ENCODE results near the gene ACOX1.

Gene ACOX1

DNA sequence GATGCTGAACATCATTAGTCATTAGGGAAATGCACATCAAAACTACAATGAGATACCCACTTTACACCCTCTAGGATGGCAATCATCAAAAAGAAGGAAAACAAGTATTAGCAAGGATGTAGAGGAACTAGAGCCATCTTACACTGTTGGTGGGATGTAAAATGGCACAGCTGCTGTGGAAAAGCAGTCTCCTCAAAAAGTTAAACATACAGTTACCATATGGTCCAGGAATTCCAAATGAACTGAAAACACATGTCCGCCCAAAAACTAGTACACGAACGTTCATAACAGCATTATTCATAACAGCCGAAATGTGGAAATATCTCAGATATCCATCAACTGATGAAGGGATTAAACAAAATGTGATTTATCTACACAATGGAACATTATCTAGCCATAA lies 45.2 kb downstream of the ACOX1 start:
- no peak for DNase-seq (ENCODE audit: low read depth)

DNA sequence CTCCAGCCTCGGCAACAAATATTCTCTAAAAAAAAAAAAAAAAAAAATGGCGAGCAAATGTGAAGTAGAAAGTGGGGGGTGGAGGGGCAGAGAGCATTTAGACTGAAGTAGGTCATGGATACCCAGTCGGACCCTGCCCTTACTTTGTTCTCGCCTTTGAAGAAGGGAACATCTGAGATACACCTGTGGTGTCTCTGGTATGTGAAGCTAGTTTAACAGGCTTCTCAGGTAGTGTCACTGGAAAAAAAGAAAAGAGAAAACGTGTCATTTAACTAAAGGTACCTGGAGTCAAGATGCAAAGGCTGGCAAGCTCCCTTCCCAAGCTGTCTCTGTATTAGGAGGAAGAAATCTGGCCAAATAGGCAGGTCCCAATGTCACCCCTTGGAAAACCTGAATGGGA lies 46.1 kb downstream of the ACOX1 start:
- DNase-seq (ENCODE audit: low read depth) = no peak

DNA sequence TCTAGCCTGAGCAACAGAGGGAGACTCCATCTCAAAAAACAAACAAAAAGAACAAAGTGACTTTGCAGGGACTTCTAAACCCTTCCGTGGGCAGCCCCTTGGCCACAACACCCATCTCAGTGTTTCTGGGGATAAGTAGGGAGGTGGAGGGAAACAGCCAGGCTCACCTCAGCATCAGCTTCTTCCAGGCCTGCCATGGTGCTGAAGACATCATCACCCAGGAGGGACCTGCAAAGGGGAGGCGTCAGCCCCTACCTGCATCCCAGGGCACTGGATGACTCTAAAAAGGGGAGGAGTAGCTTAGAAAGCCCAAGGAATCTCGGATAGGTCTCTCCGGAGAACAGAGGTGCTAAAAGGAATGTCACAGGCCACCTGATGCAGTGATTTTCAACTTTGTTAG lies 47.9 kb downstream of the ACOX1 start:
- DNase-seq (ENCODE audit: low read depth) = no peak

DNA sequence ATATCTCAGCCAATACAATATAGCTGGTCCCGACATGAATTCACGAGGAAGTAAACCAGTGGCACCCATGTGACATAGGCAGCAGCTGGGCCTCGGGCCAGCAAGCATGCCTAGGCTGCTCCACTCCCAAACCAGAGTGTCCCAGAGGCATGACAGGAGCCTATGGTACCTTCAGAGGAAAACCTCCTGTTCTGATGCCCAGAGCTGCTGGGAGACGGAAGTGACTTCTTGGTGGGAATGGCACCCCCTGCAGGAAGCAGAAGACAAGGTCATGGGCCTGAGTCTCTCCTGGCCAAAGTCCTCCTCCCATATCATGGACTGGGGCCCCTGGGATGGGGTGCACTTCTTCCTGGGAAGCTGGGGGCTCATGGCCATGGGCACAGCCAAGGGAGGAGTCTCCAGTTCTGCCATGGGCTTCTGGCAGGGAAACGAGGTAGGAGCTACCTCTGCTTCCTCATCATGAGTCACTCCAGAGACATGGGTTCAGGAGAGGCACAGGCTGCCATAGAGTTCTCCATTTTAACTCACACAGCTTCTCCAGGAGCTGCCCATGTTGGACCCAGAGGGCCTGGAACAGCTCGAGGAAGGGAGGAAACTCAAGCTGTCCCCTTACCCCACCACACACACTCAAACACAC lies 51.6 kb downstream of the ACOX1 start:
- DNase-seq (ENCODE audit: low read depth) = no peak

DNA sequence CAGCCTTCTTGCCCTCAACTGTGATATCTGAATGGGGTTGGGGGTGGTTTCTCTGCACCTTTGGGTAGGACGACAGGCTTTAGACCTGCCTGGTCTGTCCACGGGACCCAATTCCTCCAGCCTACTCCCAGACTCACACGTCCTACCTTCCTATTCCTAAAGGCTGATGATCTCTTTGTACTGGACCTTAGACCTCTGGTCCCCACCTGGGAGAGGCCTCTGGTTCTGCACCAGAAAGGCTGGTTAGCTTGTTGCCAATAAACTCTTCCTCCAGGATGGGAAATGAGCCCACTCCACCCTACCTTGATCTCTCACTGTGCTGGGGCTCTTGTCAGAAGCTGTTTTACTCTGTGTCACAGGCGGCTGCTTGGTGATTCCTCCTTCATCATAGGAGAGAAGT lies 52.5 kb downstream of the ACOX1 start:
- DNase-seq (ENCODE audit: low read depth) = no peak

DNA sequence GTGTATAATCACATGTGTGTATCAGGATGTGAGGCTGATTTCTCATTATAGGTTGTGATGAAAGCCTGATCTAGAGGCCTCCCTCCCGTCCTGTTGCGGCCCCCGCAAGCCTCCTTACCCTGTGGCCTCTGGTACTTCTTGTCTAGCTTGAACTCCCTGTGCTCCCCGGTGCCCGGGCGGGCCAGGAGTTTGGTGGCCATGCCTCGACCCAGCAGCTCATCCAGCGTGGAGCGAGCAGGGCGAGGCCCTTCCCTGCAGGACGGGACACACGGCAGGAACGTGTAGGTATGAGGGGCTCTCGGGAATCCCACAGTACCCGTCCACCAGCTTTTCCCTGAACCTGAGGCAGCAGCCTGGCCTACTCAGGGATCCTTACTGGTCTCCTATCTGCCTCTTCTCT lies 53.1 kb downstream of the ACOX1 start:
- DNase-seq (ENCODE audit: low read depth) = no peak

DNA sequence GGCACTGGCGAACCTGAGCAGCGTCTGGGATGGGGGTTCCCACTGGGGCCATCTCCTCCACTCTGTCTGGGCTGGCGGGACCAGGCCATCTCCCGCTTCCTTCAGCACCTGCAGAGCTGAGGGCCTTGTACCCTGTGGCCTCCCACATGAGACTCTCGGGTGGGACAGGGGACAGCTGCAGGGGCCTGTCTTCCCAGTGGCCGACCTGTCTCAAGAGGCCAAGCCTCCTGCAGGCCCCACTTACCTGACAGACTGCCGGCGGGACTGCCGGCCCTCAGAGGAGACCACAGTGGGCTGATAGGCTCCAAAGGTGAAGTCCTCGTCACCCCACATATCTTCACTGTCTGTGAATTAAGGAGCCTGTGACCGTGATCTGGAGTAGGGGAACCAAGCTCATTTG lies 53.9 kb downstream of the ACOX1 start:
- DNase-seq (ENCODE audit: low read depth) = no peak

DNA sequence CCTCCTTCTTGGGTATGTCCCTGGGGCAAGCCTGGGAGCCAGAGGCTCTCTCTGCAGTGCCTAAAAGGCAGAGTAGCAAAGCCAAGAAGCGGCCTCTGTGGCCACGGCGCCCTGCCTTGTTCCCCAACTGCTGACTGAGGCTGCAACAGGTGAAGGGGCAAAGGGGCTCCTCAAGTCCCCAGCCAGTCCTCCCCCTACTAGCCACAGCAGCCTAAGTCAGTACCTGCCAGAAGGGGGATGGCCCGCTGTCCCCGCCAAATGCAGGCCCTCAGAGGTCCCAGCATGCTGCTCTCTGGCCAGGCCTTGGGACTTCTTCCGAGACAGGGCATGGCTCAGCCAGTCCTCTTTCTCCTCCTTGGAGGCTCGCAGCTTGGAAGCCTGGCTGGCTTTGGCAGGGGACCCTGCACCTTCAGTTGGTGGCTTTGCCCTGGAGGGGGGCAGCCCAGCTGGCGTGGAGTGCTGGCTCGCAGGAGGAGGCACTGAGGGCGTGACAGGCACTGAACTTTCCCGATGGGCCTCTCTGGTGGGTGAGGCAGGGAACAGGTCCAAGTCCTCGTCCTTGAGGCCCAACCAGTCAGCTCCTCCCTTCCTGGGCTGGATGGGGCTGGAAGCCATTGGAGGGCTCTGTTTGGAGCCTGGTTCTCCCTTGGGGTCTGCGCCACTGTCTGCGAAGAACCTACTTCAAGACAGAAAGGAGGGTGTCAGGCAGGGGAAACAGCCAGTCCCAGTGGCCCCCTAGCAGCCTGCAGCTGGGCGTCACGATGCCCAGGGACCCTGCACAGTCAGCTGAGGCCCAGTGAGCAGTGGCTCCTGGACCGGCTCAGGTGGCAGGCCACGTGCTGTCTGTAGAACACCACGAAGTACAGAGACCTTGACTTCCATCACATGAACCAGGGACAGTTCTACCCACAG lies 55.7 kb downstream of the ACOX1 start:
- DNase-seq (ENCODE audit: low read depth) = no peak

DNA sequence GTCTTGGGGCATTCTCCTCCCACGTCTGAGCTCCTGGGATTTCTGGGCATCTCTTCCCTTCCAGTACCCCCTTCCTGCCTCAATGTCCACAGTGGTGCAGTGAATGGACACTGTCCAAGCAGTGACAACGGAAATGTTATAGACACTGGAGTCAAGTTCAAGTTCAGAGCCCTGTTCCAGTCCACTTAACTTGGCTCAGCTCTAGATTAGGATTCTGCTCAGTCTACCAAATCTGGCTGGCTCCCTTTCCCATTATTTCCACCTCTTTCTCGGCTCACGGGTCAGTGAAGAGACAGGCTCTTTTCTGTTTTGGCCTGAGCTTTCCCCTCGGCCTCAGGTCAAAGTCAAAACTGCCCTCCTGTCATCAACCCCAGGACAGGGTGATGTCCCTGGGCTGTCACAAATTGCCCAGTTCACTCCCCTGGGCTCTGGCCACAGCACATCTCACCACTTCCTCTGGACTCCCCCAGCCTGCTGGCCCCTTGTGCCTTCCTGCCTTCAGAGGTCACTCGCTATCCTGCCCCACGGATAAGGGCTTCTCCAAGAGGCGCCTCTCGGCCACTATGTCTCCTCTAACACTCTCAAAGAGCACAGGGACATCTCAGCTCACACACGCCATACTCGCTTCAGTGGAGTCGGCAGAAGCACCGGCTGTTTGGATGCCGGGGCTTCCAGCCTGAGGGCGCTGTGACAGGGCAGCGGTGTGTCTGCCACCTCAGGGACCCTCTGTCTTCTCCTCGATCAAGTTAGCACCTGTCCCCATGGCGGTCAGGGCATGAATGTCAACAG lies 56.6 kb downstream of the ACOX1 start:
- DNase-seq (ENCODE audit: low read depth) = no peak

DNA sequence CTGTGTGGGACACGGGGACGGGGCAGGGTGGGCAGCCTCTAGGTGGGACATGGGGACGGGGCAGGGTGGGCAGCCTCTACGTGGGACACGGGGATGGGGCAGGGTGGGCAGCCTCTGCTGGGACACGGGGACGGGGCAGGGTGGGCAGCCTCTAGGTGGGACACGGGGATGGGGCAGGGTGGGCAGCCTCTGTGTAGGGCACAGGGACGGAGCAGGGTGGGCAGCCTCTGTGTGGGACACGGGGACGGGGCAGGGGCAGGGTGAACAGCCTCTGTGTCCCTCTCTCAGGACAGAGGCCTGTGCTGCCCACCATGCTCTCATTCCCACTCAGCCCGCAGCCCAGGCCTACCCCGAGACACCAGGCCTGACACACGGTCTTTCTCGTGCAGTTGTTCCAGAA lies 57.4 kb downstream of the ACOX1 start:
- no peak for DNase-seq (ENCODE audit: low read depth)

DNA sequence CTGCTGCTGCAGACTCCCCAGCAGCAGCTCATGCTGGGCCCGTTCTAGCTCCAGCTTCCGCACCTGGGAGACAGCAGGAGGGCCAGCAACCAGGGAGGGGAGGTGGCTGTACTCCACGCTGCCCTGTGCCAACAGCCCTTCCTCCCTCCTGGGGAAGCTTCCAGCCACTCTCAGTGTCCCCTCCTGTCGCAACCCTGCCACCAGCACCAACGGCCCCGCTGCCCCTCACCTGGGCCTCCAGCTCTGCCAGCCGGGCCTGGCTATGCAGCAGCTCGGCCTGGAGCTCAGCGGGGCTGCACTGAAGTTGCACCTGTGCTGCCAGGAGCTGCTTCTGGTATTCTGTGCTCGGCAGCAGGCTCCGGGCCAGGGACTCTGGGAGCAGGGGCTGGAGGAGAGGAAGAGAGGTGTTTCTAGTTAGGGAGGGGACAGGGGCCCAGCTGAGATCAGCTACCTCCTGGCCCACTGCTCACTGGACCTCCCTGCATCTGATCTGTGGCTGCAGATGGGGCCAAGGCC lies 58.9 kb downstream of the ACOX1 start:
- DNase-seq (ENCODE audit: low read depth) = no peak

DNA sequence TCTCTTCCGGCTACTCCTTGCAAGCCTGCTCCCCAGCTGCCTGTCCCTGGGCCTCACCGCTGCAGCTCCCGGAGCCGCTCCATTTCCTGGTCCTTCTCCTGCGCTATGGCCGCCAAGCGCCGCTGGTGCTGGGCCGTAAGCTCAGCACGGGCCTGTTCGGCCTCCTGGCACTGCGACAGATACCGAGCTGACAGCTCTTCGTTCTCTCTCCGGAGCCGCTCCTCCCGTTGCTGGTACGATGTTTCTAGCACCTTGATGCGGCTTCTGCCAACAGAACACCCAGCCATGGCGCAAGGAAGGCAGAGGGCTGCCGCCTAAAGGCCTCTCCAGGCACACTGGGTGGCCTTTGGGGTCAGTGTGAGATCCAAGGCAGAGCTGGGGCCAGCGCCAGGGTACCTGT lies 59.4 kb downstream of the ACOX1 start:
- DNase-seq (ENCODE audit: low read depth) = no peak

DNA sequence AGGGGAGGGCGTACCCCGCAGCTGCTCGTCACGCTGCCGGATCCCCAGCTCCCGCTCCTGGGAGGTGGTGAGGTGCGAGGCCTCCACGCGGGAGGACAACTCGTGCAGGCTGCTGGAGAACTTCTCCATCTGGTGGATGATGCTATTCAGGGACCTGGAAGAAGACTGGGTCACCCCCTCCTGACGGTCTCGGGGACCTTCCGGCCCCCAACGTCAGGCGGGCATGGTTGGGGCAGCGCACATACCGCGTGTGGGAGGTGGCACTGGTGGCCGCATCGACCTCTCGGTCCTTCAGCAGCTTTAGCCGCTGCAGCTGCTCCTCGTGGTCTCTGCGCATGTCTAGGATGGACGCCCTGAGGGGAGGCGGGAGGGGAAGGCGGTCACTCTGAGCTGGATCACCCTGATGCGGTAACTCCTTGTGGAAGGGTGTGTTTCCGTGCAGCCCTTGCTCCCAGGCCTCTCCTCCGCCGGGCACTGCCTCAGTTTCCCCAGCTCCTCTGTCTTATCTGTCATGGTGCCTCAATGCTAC lies 61.0 kb downstream of the ACOX1 start:
- DNase-seq (ENCODE audit: low read depth) = no peak

DNA sequence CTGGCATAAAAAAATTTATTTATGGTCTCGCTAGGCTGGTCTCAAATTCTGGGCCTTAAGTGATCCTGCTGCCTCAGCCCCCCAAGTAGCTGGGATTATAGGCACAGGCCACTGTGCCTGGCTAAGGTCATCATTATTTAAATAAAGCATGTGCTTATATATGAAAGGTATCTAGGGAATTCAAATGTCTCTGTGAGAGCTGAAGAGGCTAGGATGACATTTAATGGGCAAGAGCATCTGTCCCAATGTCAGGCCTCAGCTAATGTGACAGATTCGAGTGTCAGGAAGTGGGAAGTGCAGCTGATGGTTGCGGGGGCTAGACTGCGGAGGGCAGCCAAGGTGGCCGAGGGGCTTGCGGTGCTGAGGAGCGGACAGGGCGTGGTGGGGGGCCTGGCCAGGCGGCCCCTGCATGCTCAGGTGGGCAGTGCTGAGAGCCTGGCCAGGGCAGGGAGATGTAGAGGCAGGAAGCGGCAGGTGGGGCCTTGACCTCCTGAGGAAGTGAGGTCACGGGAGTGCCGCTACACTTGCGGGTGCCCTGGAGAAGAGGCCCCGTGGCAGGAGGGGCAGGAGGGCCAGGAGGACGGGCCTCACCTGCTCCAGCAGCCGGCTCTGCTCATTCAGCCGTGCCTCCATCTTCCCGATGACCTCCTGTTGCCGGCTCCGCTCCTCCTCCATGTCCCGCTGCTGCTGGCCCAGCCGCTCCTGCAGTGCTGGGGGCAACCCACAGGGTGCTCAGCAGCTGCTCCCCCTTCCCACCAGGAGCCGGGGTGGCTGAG lies 61.6 kb downstream of the ACOX1 start:
- no peak for DNase-seq (ENCODE audit: low read depth)

DNA sequence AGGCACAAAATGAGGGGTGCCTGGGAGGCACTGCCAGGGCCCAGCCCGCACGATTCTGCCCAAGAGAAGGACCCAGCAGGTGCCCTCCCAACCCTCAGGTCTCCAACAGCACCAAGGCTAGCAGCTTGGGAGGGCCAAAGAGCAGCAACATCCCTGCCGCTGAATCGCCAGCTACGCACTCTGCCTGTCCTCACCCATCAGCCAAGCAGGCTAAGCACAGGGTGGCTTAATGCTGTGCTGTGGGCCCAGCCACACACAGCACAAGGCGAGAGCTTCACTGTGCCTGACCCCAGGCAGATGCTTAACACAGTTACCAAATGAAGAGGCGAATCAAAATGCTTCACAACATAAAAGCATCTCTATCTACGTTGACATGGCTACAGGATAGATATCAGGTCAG lies 63.7 kb downstream of the ACOX1 start:
- no peak for DNase-seq (ENCODE audit: low read depth)

DNA sequence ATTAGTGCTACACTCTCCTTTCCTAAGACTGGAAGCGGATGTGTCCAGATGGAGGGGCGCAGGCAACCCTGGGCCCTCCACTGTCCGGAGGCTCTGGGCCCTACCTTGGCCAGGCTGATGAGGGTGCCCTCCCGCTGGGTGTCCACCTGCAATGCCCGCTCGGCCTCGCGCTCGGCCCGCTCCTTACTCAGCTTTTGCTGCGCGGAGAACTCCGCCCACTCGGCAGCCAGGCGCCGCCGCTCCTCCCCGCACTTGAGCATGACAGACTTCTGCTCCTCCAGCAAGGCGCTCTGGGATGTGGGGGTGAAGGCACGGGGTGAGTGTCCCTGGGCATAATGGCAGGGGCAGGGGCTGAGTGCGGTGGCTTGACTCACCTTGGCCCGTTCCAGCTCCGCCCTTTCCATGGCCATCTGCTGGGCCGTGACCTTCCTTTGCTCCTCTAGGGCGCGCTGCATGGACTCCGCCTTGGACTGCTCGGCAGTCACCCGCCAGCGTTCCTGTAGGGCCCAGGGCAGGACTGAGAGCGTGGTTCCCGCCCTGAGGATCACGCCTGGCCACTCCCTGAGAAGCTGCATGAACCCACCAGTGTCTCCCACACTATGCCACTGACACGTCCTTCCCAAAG lies 64.2 kb downstream of the ACOX1 start:
- no peak for DNase-seq (ENCODE audit: low read depth)

DNA sequence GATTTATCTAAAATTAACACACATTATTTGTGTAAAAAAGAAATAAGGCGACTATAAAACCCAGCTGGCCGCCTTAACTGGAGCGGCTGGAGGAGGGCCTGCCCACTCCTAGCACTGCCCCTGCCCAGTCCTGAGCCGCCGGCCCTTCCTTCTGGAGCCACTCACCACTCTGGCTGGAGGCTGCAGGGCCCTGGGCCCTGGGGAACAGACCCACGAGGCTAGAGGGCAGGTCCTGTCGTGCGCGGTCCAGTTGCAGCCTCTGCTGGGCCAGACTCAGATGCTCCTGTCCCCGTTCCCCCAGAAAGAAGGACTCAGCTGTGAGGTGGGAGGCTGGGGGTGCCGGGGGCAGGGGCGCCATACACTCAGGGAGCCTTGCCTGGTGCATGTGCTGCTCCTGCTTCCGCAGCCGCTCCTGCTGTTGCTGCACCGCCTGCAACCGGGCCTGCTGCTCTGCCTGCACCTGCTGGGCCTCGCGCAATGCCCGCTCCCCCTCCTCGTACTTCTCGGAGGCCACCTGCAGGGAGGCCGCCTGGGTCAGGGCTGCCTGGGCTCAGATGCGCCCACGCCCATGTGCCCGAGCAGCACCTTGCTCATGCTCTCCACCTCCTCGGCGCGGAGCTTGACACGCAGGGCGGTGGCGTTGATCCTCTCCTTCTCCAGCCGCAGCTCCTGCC lies 65.3 kb downstream of the ACOX1 start:
- no peak for DNase-seq (ENCODE audit: low read depth)

DNA sequence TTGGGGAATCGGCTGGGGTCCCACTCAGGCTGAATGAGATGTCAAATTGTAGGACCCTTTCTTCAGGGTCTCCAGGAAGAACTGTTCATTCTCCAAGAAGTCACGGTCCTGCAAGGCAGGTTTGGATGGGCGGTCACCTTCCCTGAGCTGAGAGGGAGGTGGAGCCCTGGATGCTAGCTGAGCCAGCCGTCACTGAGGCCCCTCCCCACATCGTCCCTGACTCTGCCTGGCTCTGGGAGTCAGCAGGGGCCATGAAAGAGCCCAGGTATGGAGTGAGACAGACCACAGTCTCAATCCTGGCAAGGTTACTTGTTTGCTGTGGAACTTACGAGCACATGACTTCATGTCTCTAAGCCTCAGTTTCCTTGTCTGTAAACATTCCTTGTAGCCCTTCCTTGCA lies 68.3 kb downstream of the ACOX1 start:
- DNase-seq (ENCODE audit: low read depth) = no peak

DNA sequence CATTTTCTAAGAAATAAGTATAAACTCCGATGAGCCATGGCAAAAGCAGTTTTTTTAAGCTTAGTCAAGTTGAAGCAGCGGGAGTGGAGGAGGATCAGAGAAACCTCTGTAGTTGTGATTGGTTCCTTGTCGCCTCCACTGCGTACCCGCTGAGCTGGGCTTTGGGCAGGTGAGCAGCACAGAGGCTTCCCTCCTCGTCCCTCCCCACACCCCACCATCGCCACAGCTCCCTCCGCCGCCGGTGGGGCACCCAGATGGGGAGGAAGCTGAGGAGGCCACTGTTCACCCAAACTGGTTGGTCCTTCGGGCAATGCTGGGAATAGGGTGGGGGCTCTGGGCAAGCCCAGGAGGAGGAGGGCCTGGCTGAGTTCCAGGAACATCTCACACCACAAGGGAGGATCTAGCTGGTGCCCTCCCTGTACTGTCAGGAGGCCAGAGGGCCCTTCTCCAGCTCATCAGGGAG lies 69.1 kb downstream of the ACOX1 start:
- no peak for DNase-seq (ENCODE audit: low read depth)

DNA sequence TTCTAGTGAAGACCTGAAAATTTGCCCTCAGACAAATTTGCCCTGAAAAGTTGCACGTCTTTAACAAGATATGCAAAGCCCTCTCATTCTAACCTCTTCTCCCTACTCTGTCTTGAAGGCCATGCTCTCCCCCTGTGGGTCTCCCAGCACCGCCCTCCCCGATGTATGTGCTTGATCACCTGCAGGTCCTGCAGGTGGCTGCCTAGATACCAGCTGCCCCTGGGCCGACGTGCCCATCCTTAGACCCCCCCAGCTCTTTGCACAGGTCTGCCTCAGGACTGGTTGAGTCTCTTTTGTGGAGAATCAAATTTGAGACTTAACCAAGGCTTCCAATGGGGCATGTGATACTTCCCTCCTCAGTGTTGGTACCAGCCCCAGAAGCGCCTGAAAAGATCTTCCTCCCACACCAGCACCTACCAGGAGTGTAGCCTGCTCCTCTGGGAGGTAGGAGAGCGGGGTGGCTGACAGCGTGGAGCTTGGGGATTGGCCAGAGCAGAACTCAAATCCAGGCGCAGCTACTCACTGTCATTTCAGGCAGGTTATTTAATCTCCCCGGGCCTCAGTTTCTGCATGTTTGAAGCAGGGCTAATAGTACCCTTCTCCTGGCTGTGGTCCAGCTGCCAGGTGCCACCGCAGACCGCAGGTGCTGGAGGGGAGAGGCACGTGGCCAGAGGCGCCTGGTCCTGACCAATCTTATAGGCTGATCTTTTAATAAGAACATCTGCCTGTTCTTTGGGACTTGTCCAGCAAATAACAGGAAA lies 69.7 kb downstream of the ACOX1 start:
- no peak for DNase-seq (ENCODE audit: low read depth)

Measured in activated T-cell treated with anti-CD3 and anti-CD28 coated beads for 24 hours (primary cell).